GM19455 (cell line): ENCODE data around the gene AMHR2.
A peak's percentile ranks its signal among the peaks of the same experiment; 100 is the strongest.
"Not testable (repeated sequence)": the region's sequence is repeated elsewhere in the genome, so short reads cannot be mapped to it uniquely, and the experiment has no call there.

ENCODE experiments used
- ATAC-seq: cut with Tn5 transposase; IDR thresholded peaks from one replicate; pipeline ENCODE4 v1.9.1; 2021; ENCODE audit not compliant: unreplicated experiment

The AMHR2 gene

DNA sequence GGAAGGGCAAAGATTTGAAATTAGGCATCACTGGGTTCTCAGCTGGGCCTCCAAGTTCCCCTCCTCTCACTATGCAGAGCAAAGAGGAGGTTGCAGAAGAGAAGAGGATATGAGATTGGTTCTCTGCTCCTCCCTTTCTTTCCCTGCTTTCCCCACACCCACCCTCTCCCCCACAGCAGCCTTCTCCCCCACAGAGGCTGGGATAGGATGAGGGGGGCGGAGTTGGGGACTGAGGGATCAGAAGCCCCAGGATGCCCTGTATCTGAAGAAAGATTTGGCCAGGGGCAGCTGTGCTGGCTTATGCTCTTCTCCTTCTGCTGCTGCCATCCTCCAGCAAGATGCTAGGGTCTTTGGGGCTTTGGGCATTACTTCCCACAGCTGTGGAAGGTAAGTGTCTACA is at the start of gene AMHR2:
TSS of gene AMHR2 (plus strand) at position 259 of the 400 bp plus-strand sequence. CDS start at position 339, 80 bp downstream.
- no peak for ATAC-seq

DNA sequence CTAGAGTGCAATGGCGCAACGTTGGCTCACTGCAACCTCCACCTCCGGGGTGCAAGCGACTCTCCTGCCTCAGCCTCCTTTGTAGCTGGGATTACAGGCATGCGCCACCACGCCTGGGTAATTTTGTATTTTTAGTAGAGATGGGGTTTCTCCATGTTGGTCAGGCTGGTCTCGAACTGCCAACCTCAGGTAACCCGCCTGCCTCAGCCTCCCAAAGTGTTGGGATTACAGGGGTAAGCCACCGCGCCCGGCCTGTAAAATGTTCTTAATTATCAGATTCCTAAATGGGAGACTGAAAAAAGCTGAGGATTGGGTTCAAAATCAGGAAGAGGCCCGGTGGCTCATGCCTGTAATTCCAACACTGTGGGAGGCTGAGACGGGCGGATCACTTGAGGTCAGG is 49.4 kb upstream of the AMHR2 start:
- ATAC-seq, result not testable (repeated sequence)

DNA sequence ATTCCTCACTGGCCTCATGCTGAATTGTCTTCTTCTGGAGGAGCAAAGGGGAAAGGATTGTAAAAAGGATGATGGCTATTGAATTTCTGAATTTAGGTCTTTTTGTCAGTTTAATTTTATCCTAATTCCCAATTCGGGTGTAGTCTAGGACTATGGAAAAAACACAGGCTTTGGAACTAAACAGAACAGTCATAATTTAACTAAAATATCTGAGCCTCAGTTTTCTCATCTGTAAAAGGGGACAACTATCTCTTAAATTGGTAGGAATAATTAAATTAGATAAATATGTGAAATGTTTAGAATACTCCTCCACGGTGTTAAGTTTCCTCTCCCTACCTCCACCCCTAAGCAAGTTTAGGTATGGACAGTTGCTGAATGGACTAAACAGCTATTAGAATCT is 46.9 kb upstream of the AMHR2 start:
- ATAC-seq, result no peak

DNA sequence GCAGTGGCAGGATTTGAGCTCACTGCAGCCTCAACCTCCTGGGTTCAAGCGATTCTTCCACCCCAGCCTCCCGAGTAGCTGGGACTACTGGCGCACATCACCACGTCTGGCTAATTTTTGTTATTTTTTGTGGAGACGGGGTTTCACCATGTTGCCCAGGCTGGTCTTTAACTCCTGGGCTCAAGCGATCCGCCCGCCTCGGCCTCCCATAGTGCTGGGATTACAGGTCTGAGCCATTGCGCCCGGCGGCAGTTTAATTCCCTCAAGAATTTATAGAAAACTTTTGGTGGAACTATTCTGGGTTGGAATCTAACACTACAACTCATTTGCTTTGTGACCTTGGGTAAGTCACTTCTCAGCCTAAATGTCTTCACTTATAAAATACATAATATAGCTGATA is 45.4 kb upstream of the AMHR2 start:
- ATAC-seq, result no peak

DNA sequence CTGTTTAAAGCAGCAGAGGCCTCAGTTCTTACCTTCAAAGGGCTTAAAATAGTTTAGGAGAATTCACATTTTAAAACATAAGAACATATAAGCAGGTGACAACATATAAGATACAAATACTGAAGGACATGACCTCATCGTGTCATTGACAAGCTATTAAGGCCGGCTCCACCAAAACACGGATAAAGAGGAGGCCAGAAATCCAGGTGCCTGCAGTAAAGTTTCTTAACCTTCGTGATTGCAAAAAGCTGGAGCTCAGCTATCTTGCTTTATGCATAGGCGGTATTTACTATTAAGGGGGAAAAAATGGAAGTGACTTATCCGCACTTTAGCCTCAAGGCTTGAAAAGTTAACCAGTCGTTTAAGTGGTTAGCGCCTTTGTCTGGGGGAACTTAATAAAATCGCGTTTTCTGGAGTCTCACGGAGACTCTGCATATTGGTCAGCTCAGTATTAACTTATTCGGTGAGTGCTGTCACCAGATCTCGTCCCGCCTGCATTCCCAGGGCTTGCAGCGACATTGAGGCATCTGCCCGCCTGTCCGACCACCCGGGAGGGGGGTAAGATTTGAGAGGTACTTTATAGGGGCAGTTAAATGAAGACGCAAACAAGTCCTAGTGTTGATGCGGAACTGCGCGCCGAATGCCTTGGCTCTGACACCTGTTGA is 44.8 kb upstream of the AMHR2 start:
- ATAC-seq, result no peak

DNA sequence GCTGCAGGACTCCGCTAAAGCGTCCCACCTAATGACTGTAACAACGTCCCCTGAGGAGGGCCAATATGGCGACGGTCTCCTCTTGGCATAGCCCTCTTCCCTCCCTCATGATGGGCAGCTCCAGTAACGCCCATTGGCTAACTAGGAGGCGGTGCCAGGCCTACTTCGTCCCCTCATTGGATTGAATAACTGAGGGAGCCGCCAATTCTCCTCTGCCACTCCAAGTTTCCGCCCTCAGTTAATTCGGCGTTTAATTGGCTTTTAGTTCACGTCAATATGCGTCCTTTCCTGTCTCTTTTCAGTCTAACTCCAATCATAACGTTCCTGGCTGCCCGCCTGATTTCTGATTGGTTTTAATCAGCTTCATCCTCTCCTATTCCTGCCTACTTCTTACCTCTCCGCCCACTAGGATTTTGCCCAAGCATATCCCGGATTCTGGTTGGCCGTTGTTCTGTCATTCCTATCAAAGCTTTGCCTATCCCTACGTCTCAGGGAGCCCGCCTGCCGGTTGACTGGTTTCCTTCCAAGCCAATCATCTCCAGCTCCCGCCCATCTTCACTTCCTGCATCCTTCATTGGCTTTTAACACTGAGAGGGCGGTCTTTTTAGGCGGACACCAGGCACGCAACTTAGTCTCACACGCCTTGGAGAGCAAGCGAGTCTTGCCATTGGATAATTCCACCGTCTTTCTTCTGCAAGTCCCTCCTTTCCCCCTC is 44.1 kb upstream of the AMHR2 start:
- ATAC-seq, result peak; percentile 77

DNA sequence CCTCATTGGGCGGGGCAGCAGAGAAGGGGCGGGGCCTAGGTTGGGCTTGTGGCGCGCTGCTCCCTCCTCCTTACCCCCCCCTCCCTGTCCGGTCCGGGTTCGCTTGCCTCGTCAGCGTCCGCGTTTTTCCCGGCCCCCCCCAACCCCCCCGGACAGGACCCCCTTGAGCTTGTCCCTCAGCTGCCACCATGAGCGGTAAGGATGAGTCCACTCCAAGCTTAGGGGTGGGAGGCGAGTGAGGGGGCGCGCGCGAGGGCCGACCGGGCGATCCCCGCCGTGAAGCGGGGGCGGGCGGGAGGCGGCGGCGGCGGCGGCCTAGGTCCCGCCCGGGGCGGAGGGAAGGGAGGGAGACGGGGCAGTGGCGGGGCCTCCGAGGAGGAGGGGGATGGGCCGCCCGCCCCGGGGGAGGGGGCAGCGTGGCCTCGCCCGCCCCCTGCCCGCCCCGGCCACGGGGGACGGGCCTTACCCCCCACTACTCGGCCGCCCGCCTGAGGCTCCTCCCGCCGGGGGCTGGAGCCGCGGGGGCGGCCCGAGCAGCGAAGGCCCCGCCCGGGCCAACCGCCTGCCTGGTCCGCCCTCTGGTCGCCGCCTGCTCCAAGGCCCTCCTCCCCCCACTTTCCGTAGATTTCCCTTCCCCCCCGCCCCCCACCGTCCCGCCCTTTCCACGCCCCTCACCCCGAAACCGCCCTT is 43.4 kb upstream of the AMHR2 start, which contains the start of gene SP1:
TSS of gene SP1 (plus strand) at position 73 of the 690 bp plus-strand sequence. CDS start at position 189, 116 bp downstream.
- peak; percentile 28 for ATAC-seq

DNA sequence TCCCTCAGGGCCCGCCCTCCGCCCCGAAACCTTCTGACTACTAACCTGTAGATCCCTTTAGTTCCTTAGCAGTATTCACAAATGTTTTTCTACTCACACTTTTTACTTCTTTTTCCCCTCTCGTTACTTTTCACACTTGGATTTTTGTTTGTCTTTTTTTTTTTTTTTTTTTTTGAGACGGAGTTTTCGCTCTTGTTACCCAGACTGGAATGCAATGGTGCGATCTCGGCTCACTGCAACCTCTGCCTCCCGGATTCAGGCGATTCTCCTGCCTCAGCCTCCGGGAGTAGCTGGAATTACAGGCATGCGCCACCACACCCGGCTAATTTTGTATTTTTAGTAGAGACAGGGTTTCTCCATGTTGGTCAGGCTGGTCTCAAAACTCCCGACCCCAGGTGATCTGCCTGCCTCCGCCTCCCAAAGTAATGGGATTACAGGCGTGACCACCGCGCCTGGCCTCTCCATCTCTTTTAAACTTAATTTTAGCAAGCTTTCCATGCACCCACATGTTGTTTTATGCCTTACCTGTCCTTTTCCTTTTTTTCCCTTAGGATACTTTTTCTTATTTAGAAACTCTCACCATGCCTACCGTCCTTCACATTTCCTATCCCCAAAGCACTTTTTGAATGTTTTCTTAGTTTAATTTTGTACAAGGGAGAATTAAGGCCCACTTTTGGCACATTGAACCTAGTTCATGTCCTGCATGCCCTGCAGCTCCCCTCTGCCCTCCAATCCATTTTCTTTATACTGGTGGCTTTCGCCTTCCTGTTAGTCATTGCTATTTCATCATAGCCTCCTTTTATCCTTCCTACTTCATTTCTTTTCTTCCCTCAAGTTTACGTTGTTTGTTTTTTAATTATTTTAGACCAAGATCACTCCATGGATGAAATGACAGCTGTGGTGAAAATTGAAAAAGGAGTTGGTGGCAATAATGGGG is 42.6 kb upstream of the AMHR2 start:
- ATAC-seq, result no peak

DNA sequence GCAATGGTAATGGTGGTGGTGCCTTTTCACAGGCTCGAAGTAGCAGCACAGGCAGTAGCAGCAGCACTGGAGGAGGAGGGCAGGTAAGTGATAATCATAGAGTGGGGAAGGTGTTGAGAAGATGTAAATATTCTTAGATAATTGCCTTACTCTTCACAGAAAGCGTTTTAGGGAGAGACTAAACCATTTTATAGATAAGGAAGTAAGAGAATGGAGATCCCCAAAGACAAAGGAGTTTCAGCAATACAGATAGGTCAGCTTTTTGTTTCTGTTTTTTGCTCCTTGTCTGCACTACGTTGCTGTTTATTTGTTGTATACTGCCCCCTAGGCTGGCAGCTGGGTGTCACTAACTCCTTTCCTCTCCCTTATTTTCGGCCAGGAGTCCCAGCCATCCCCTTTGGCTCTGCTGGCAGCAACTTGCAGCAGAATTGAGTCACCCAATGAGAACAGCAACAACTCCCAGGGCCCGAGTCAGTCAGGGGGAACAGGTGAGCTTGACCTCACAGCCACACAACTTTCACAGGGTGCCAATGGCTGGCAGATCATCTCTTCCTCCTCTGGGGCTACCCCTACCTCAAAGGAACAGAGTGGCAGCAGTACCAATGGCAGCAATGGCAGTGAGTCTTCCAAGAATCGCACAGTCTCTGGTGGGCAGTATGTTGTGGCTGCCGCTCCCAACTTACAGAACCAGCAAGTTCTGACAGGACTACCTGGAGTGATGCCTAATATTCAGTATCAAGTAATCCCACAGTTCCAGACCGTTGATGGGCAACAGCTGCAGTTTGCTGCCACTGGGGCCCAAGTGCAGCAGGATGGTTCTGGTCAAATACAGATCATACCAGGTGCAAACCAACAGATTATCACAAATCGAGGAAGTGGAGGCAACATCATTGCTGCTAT is 41.7 kb upstream of the AMHR2 start:
- ATAC-seq, result no peak

DNA sequence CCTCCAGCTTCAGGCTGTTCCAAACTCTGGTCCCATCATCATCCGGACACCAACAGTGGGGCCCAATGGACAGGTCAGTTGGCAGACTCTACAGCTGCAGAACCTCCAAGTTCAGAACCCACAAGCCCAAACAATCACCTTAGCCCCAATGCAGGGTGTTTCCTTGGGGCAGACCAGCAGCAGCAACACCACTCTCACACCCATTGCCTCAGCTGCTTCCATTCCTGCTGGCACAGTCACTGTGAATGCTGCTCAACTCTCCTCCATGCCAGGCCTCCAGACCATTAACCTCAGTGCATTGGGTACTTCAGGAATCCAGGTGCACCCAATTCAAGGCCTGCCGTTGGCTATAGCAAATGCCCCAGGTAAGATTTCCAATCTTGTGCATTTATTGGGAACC is 40.4 kb upstream of the AMHR2 start:
- ATAC-seq, result no peak

DNA sequence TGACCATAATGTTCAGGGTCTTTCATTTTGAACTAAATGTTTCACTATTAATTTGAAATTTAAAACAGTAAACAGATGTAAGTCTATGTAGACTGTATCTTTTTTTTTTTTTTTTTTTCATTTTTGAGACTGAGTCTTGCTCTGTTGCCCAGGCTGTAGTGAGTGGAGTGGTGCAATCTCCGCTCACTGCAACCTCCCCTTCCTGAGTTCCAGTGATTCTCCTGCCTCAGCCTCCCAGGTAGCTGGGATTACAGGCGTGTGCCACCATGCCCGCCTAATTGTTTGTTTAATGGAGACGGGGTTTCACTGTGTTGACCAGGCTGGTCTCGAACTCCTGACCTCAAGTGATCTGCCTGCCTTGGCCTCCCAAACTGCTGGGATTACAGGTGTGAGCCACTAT is 37.3 kb upstream of the AMHR2 start:
- not testable (repeated sequence) for ATAC-seq

DNA sequence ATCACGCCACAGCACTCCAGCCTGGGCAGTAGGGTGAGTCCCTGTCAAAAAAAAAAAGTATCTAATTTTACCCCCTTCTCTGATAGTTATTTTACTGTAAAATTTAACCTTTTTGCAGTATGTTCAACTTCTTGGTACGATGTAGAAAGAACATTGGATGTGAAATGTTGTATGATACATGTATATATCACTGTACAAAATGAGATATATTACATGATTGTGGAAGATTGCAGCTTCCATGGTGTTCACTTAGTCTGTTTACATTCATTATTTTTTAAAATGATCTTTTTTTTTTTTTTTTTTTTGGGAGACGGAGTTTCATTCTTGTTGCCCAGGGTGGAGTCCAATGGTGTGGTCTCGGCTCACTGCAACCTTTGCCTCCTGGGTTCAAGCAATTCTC is 34.7 kb upstream of the AMHR2 start:
- no peak for ATAC-seq

DNA sequence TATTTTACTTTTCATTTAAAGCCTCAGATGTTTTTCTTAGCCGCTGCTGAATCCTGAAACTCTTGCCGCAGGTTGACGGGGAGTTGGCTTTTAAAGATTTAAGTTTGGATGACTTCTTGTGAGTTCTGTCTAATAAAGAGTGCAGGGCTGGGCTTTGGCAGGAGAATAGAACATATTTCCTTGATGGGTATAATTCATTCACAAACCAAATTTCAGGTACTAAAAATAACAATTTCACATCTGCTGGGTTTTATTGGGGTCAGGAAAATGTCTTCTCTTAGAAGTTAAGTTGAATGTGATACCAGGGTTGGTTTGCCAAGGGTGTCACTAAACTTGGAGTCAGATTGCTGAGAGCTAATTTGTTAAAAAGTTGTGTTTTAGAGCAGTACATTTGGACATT is 34.0 kb upstream of the AMHR2 start:
- no peak for ATAC-seq

DNA sequence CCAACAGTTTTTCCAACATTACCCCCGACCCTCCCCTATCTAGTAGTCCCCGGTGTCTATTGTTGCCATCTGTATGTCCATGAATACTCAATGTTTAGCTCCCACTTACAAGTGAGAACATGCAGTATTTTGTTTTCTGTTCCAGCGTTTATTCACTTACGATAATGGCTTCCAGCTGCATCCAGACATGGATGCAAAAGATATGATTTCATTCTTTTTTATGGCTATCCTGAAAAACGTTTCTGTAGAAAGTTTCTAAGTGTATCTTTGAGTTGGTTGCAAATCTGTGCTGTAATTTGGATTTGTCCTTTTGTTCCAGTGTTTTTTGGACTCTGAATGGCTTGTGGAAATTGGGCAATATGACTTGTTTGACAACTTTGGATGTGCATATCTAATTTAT is 31.9 kb upstream of the AMHR2 start:
- ATAC-seq, result no peak

DNA sequence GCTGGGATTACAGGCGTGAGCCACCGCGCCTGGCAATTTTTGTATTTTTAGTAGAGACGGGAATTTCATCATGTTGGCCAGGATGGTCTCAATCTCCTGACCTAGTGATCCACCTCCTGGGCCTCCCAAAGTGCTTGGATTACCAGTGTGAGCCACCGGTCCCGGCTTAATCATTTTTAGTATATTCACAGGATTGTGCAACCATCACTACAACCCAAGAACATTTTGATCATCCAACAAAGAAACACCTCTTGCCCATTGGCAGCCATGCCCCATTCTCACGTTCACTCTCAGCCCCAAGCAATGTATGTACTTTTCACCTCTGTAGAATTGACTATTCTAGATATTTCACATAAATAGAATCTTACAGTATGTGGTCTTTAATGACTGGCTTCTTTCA is 23.8 kb upstream of the AMHR2 start:
- no peak for ATAC-seq

DNA sequence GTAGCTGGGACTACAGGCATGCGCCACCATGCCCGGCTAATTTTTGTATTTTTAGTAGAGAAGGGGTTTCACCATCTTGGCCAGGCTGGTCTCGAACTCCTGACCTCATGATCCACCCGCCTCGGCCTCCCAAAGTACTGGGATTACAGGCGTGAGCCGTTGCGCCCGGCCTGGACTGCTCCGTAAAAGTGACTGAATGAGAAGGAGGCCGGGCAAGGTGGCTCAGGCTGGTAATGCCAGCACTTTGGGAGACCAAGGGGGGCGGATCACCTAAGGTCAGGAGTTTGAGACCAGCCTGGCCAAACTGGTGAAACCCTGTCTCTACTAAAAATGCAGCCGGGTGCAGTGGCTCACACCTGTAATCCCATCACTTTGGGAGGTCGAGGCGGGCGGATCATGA is 21.3 kb upstream of the AMHR2 start:
- ATAC-seq, result not testable (repeated sequence)

DNA sequence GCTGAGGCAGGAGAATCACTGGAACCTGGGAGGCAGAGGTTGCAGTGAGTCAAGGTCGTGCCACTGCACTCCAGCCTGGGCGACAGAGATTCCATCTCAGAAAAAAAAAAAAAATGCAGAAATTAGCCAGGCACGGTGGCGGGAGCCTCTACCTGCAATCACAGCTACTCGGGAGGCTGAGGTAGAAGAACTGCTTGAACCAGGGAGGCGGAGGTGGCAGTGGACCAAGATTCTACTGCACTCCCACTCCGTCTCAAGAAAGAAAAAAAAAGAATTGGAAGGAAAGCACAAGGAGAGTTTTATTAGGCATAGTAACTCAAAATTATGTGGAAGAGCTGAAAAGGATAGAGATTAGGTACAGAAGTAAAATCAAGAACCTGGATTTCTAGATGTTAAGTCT is 20.8 kb upstream of the AMHR2 start:
- no peak for ATAC-seq

DNA sequence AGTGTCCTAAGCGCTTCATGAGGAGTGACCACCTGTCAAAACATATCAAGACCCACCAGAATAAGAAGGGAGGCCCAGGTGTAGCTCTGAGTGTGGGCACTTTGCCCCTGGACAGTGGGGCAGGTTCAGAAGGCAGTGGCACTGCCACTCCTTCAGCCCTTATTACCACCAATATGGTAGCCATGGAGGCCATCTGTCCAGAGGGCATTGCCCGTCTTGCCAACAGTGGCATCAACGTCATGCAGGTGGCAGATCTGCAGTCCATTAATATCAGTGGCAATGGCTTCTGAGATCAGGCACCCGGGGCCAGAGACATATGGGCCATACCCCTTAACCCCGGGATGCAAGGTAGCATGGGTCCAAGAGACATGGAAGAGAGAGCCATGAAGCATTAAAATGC is 12.7 kb upstream of the AMHR2 start:
- no peak for ATAC-seq

DNA sequence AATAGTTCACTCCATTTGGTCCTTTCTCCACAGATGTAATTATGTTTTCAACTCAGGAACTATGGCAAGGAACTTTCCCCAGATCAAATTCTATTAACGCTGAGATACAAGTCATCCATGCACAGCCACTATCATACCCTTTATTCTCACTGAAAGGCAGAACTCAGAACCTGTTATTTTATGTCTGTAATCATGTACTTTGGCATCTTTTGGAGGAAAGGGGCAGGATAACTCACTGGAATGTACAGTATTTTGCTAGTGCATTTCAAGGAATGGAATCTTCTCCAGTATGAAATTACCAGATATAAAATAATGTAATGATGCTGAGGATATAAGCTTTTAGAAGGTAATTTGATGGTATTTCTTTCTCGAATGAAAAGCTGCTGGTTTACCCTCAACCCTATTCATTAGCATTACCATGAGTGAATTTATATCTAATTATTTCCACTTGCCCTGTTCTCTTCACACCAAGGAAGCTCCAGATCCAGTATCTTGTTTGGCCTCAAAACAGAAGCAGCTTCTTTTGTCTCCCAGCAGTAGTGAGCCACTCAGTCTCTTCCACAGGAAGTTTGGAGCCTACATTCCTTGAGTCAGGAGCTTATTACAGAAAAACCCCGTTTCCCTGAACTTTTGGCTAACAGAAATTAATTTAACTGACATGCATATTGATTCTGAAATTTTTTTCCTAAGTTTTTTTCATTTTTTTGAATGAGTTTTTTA is 10.0 kb upstream of the AMHR2 start:
- ATAC-seq, result no peak
